PC-3 (cell line): Measurements from ENCODE around the gene DRC1.

ENCODE experiments used
- CTCF ChIP-seq: fragments of 300-600 bp; sonication (generic); conservative IDR thresholded peaks from 2 replicates; pipeline ENCODE4 v1.5.1; 2017; ENCODE audit warnings: antibody characterized with exemption, low read depth, mild to moderate bottlenecking, low read length
- EZH2 ChIP-seq: fragments of 300-600 bp; sonication (generic); IDR thresholded peaks from one replicate; pipeline ENCODE4 v1.6.1; 2017; ENCODE audit warnings: antibody characterized with exemption, mild to moderate bottlenecking, low read length; ENCODE audit not compliant: unreplicated experiment

GRCh38 chr2:26465981-26466471 lies 64.3 kb downstream of the DRC1 start:
- TF ChIP-seq CTCF (no peak), EZH2 (no peak)
